HG03139 (cell line): ENCODE data around the gene PRR36.

Source experiments
- ATAC-seq: cut with Tn5 transposase; IDR thresholded peaks from one replicate; pipeline ENCODE4 v1.9.1; 2021; ENCODE audit not compliant: unreplicated experiment

PRR36 gene

GRCh38 chr19:7913652-7914051 lies 39.5 kb upstream of the PRR36 start:
- ATAC-seq = no peak

GRCh38 chr19:7912697-7913564 lies 38.7 kb upstream of the PRR36 start:
- ATAC-seq = no peak

GRCh38 chr19:7912144-7912696 lies 38.0 kb upstream of the PRR36 start:
- ATAC-seq = no peak

DNA sequence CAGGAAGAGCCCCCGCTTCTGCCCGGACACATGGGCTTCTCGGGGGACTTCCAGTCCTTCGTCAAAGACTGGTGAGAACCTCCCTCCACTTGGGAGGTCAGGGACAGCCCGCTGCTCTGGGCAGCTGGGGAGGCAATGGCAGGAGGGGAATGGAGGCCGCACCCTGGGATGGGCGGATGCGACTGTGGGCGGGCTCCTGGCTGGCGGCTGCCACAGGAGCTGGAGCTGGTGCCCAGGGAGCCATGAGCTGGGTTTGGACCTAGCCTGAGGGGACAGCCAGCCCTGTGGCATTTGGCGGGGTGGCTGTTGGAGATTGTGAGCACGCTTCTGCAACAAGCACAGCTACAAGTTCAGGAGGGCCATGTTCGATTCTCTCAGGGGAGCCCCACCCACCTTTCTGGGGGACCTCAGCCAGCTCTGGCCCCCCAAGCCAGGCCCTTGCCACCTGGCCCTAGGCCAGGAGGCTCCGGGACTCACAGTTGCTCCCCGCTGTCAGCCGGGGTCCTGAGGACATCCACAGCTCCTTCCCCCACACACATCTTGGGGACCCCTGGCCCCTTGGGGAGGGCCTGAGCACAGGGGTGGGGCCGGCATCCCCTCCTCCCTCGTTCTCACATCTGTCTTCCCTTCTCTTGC lies 37.4 kb upstream of the PRR36 start:
- no peak for ATAC-seq

DNA sequence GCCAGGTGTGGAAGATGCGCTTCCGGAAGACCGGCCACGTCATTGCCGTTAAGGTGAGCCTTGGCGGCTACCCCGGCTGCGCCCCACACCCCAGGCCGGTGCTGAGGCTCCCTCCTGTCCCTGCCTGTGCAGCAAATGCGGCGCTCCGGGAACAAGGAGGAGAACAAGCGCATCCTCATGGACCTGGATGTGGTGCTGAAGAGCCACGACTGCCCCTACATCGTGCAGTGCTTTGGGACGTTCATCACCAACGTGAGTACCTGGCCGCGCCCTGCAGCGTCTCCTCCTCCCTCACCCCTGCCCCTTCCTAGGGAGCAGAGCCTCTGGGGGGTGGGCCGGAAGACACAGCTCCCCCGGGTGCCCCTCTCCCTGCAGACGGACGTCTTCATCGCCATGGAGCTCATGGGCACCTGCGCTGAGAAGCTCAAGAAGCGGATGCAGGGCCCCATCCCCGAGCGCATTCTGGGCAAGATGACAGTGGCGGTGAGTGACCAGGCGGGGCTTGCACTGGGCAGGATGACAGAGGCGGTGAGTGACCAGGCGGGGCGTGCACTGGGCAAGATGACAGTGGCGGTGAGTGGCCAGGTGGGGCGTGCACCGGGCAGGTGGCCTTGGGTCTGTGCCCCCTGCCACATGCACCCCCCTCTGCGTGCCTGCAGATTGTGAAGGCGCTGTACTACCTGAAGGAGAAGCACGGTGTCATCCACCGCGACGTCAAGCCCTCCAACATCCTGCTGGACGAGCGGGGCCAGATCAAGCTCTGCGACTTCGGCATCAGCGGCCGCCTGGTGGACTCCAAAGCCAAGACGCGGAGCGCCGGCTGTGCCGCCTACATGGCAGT lies 36.4 kb upstream of the PRR36 start:
- ATAC-seq = no peak

GRCh38 chr19:7909471-7910067 lies 35.4 kb upstream of the PRR36 start:
- ATAC-seq = no peak

DNA sequence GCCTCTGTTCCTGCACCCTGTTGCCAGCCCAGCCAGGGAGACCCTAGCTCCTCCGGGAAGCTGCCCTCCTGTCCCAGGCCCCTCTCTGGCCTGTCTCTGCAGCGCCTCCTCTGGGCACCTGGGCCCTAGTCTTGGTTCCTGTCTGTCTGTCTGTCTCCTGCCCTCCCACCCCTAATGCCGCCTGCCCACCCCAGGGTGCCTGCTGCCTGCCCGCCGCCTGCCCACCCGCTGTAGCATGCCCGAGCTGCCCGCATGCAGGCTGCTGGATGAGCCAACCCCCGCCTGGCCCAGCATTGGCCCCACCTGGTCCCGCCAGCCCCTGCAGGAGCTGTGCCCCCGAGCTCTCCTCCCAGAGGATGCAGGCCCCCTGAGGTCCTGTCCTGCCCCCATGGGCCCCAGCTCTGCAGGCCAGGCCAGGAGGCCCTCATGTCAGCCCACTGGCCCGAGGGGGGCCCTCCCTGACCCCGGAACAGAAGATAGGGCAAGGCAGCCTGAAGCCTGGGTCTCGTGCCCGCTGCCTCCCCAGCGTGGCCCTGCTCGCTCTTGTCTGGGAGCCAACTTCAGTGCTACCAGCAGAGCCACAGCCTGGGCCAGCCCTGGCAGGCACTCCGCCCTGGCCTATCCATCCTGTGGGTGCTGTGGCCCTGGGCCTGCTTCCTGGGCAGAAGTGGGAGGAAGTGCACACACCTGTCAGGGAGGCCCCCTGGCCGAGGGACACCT lies 34.7 kb upstream of the PRR36 start:
- ATAC-seq = no peak

- ATAC-seq = no peak
Measured at GRCh38 chr19:7908078-7908699, 34.0 kb upstream of the PRR36 start.

- no peak for ATAC-seq
Measured at GRCh38 chr19:7907544-7907943, 33.4 kb upstream of the PRR36 start.

DNA sequence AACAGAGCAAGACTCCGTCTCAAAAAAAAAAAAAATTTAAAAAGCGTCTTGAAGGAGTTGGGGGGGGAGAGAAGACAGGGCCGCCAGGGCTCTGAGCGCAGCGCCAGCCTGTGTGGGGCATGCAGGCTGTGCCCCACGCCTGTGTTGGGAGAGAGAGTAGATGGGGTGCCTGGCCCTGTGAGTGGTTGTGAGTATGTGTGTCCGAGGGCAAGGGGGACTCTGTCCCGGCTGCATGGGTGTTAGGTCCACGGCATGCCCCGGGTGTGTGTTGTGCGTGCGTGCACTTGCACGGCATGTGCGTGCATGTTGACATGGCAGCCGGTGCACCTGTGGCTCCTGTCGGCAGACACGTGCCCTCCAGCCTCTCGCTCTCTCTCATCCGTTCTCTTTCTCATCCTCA lies 32.9 kb upstream of the PRR36 start:
- ATAC-seq = no peak

DNA sequence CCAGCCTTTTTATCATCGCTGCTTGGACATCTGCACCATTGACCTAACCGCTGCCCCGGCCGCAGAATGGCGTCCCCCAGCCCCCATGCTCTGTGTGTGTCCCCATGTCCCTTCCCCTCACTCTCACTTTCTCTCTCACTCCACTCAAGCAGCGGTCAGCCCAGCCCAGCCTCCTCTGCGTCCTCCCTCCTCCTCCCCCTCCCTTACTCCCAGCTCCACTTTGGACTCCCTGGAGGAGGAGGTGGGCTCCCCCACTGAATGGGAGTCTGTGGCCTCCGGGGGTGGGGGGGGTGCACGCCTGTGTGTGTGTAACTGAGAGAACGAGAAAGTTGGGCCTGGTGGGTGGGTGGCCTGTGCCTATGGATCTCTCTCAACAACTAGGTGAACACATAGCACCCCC lies 31.7 kb upstream of the PRR36 start:
- ATAC-seq = no peak

GRCh38 chr19:7905268-7905667 lies 31.1 kb upstream of the PRR36 start:
- ATAC-seq = no peak

DNA sequence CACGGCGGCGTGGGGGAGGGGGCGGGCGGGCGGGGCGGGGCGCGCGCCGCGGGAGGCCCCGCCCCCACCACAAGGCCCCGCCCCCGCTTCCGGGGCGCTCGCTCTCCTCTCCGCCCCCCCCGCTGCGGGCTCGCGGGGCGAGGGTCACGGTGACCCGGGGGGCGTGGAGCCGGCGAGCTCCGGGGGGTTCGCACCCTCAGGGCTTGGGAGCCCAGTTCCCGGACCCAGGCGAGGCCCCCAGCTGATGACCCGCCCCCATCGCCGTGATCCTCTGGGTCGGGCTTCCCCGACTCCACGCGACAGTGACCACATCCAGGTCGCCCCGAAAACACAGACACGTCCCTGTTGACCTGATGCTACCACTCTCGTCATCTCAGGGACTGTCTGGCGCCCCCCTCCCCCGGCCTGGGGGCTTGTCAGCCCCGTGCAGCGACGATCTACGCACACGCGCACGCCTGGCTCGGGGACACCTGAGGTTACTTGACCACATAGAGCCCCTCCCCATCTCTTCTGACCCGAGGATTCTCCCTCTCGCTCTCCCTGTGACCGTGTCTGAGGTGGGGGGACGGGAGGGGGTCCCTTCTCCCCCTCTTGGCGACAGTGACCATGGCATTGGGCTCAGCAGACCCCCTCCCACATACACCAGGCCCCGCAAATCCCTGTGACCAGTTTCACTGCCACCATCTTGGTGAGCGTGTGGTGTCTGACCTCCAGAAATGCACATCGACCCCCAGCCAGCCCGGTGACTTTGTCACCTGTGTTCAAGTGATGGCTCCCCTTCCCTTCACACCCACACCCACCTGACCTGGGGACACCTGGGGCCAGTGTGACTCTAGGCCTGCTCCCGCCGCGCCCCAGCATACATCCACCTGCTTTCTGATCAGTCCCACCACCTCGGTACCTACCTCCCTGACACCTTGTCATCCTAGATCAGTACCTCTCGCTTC lies 30.2 kb upstream of the PRR36 start:
- ATAC-seq = peak; percentile 14

- peak; percentile 82 for ATAC-seq
Measured at GRCh38 chr19:7903244-7904073, 29.3 kb upstream of the PRR36 start, which contains the start of gene MAP2K7. Gene MAP2K7 (plus strand): TSS chr19:7903877. CDS start chr19:7903945, 68 bp downstream.

GRCh38 chr19:7902796-7903243 lies 28.6 kb upstream of the PRR36 start:
- no peak for ATAC-seq

- ATAC-seq = no peak
Measured at GRCh38 chr19:7901337-7901736, 27.1 kb upstream of the PRR36 start.

DNA sequence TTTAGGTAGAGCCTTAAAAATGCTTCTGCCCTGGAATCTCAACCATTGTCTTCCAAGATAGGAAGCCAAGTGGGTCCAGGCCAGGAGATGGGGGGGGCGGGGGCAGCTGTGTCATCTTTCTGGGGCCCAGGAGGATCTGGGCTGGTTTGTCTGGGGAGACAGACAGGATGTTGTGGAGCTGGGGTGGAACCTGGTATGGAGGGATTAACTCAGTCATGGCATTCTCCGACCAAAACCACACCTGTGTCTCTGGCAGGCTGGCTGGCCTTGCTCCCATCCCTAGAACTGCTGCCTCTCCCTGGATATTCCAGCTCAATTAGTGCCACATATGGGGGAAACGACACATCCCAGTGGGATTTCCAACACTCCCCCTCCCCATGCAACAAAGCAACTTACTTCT lies 26.7 kb upstream of the PRR36 start:
- no peak for ATAC-seq
